Prostate gland (tissue), 2 donors: Measurements from ENCODE around the gene TRIM15. TPM values are rescaled to one million over a fixed set of nuclear protein-coding genes. Genes with fewer than 3 reads are reported as not detected.

Experiments
- DNase-seq: peaks from one replicate; pipeline ENCODE4 v3.0.0-alpha.2; 2019; ENCODE audit warnings: low spot score
- H3K27ac ChIP-seq, 2 donors: fragments of 200-600 bp; sonication (generic); 2 replicates each; pipeline ENCODE4 v1.5.1; 2017 to 2019
- H3K27me3 ChIP-seq: fragments of 200-600 bp; sonication (generic); replicated peaks from 2 replicates; pipeline ENCODE4 v1.5.1; 2019; ENCODE audit not compliant: insufficient read depth
- H3K36me3 ChIP-seq, 2 donors: fragments of 200-600 bp; sonication (generic); 1 replicate in 1 of 2; 2 replicates in 1 of 2; pipeline versions ENCODE4 v1.5.1 to v1.8.1; 2017 to 2019
- H3K4me1 ChIP-seq: fragments of 200-600 bp; sonication (generic); replicated peaks from 2 replicates; pipeline ENCODE4 v1.5.1; 2019
- H3K4me3 ChIP-seq, 2 donors: fragments of 200-600 bp; sonication (generic); 2 replicates each; pipeline ENCODE4 v1.5.1; 2017 to 2019
- H3K9me3 ChIP-seq: fragments of 200-600 bp; sonication (generic); 2 replicates; pipeline ENCODE4 v1.5.1; 2017
- CTCF ChIP-seq, 4 experiments: fragments of 200-600 bp in 2 of 4; fragments of 450-650 bp in 2 of 4; sonication (generic) in 2 of 4; IDR thresholded peaks; 1 replicate in 3 of 4; 2 replicates in 1 of 4; pipeline ENCODE4 v1.5.1; 2016 to 2019; ENCODE audit warnings: antibody characterized with exemption in 4 of 4, mild to moderate bottlenecking in 2 of 4, moderate library complexity in 2 of 4
- POLR2A ChIP-seq: fragments of 450-650 bp; IDR thresholded peaks from one replicate; pipeline ENCODE4 v1.6.1; 2016; ENCODE audit warnings: antibody characterized with exemption, mild to moderate bottlenecking
- POLR2AphosphoS5 ChIP-seq: sonication (generic); formaldehyde crosslinking; IDR thresholded peaks from one replicate; pipeline ENCODE4 v1.6.1; 2017; ENCODE audit warnings: antibody characterized with exemption
- WGBS: methylation state at CpG from one replicate; pipeline ENCODE4 v1.1.5; 2018; 5-methylcytosine and 5-hydroxymethylcytosine counted together
- intact Hi-C: fragments of 100-400 bp; cut with DNase I; formaldehyde crosslinking; loops from one replicate; pipeline ENCODE4 v1.14.2; 2022
- total RNA-seq, 2 donors: library from RNA; depleted of rRNA; stranded (reverse); fragments of >200 nt; gene quantifications; one replicate each; pipeline ENCODE4 v1.1.0, GENCODE V29; 2016

Gene TRIM15
- total RNA-seq, 2 donors from 2014 or later, result not detected

- DNase-seq, result no peak
- intact Hi-C loops, result no loop called here
- TF ChIP-seq POLR2AphosphoS5 (no peak), POLR2A (no peak), CTCF (IDR thresholded peaks at IDR 0.05) (no peak)
- 46% methylated on average over 3 of the region's 3 CpGs for WGBS
- Histone ChIP-seq H3K4me1 (no peaks in the 10 kb centered on the region), H3K4me3 (no peak overlapping the region), H3K36me3 (no peaks in the 10 kb centered on the region), H3K9me3 (no peaks in the 10 kb centered on the region), H3K27ac (no peak overlapping the region), H3K27me3 (peaks cover 4% of the 10 kb centered on the region)
Measured at GRCh38 chr6:30142665-30143064, 20.7 kb upstream of the TRIM15 start.

GRCh38 chr6:30143780-30144179 is 19.6 kb upstream of the TRIM15 start:
- intact Hi-C loops, result no loop called here
- 39% methylated on average over 2 of the region's 2 CpGs for WGBS
- Histone ChIP-seq H3K9me3 (no peaks in the 10 kb centered on the region), H3K4me1 (no peaks in the 10 kb centered on the region), H3K36me3 (no peaks in the 10 kb centered on the region), H3K4me3 (no peak overlapping the region), H3K27me3 (peaks cover 4% of the 10 kb centered on the region), H3K27ac (no peak overlapping the region)
- no peak for DNase-seq
- TF ChIP-seq POLR2AphosphoS5, result no peak
- TF ChIP-seq POLR2A, result no peak
- no peak for TF ChIP-seq CTCF (IDR thresholded peaks at IDR 0.05)

GRCh38 chr6:30144811-30145210 is 18.5 kb upstream of the TRIM15 start:
- WGBS, result 69% methylated on average over 6 of the region's 6 CpGs
- H3K4me1 ChIP-seq, result no peaks in the 10 kb centered on the region
- H3K36me3 ChIP-seq, result no peaks in the 10 kb centered on the region
- no peak for DNase-seq
- no peak overlapping the region for H3K27ac ChIP-seq
- intact Hi-C loops, result no loop called here
- no peak overlapping the region for H3K4me3 ChIP-seq
- no peak for TF ChIP-seq POLR2AphosphoS5
- no peak for TF ChIP-seq POLR2A
- H3K9me3 ChIP-seq, result no peaks in the 10 kb centered on the region
- H3K27me3 ChIP-seq, result peaks cover 4% of the 10 kb centered on the region

DNA sequence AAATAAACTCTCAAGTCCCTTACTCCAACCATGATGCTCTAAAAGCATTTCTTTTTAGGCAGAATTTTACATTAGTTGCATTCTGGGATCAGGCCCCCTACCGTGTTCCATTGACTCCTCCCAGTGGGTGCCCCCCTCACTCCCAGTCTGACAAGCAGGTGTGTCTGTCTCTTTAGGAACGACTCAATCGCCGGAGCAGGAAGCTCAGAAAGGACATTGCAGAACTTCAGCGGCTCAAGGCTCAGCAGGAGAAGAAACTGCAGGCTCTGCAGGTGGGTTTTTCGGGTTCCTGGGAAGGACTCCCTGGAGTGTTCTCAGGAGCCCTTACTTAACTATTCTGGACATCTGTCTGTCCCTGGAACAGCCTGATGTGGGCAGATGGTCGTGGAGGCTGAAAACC is 17.5 kb upstream of the TRIM15 start:
- no peak overlapping the region for H3K4me3 ChIP-seq
- no peak for DNase-seq
- no peaks in the 10 kb centered on the region for H3K36me3 ChIP-seq
- H3K9me3 ChIP-seq, result no peaks in the 10 kb centered on the region
- no peak overlapping the region for H3K27ac ChIP-seq
- no peak for TF ChIP-seq POLR2AphosphoS5
- no peak for TF ChIP-seq CTCF (IDR thresholded peaks at IDR 0.05)
- no peak for TF ChIP-seq POLR2A
- no peaks in the 10 kb centered on the region for H3K4me1 ChIP-seq
- WGBS, result 68% methylated on average over 7 of the region's 7 CpGs
- H3K27me3 ChIP-seq, result peaks cover 4% of the 10 kb centered on the region
- intact Hi-C loops, result no loop called here

DNA sequence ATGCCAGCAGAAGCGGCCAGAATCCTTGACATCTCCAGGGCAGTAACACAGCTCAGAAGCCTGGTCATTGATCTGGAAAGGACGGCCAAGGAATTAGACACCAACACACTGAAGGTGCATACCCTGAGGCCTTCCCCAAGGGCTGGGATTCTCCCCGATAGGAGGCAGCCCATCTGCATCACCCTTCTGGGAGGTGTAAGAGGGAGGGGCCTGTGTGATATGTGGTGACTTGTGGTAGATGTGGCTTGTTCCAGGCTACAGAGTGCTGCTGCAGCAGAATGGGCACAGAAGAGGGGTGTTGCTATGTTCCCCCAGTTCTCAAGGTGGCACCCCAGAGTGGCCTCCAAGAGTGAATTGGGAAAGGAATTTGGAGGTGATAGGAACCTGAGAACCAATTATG is 16.2 kb upstream of the TRIM15 start:
- H3K27me3 ChIP-seq, result peaks cover 4% of the 10 kb centered on the region
- H3K9me3 ChIP-seq, result no peaks in the 10 kb centered on the region
- no peaks in the 10 kb centered on the region for H3K4me1 ChIP-seq
- no peak for DNase-seq
- H3K27ac ChIP-seq, result no peak overlapping the region
- H3K4me3 ChIP-seq, result no peak overlapping the region
- no peaks in the 10 kb centered on the region for H3K36me3 ChIP-seq
- TF ChIP-seq CTCF (IDR thresholded peaks at IDR 0.05) (no peak), POLR2A (no peak), POLR2AphosphoS5 (no peak)
- WGBS, result 70% methylated on average over 3 of the region's 3 CpGs
- intact Hi-C loops, result no loop called here
